CD4-positive, alpha-beta memory T cell (primary cell): ENCODE results near the gene EFHC1. TPM values are rescaled to one million over a fixed set of nuclear protein-coding genes. Genes with fewer than 3 reads are reported as not detected.
"Not testable (repeated sequence)": the region's sequence is repeated elsewhere in the genome, so short reads cannot be mapped to it uniquely, and the experiment has no call there.

ENCODE experiments used
- CTCF ChIA-PET: fragments of 350-600 bp; sonication (Branson Sonifier 250); formaldehyde crosslinking; loops from one replicate; lab custom pipeline; 2021; ENCODE audit warnings: inconsistent platforms; ENCODE audit not compliant: partially characterized antibody; lab: Charles Lee
- POLR2A ChIA-PET: fragments of 350-600 bp; sonication (Branson Sonifier 250); formaldehyde crosslinking; loops from one replicate; lab custom pipeline; 2021; ENCODE audit not compliant: partially characterized antibody; lab: Charles Lee
- DNase-seq, 5 donors: peaks; one replicate each; pipeline versions ENCODE4 v3.0.0 to v3.0.0-alpha.2; 2020 to 2022; ENCODE audit warnings: mixed read lengths in 1 of 5
- H3K27ac ChIP-seq: one replicate; pipeline ENCODE4 v1.7.0; 2013; ENCODE audit warnings: low read depth, low read length
- H3K27me3 ChIP-seq: 2 replicates; pipeline ENCODE4 v1.7.0; 2013; ENCODE audit warnings: mild to moderate bottlenecking, low read length, moderate library complexity; ENCODE audit not compliant: insufficient read depth
- H3K36me3 ChIP-seq: 2 replicates; pipeline ENCODE4 v1.7.0; 2013; ENCODE audit warnings: mild to moderate bottlenecking, low read length, moderate library complexity; ENCODE audit not compliant: insufficient read depth
- H3K4me1 ChIP-seq: 2 replicates; pipeline ENCODE4 v1.7.0; 2013; ENCODE audit warnings: mild to moderate bottlenecking, low read length, moderate library complexity; ENCODE audit not compliant: insufficient read depth
- H3K4me3 ChIP-seq, 2 donors: one replicate each; pipeline ENCODE4 v1.7.0; 2013; ENCODE audit warnings: low read length in 2 of 2, mild to moderate bottlenecking in 1 of 2
- H3K9me3 ChIP-seq, 2 donors: one replicate each; pipeline ENCODE4 v1.7.0; 2013; ENCODE audit warnings: low read length in 2 of 2, control low read depth in 1 of 2; ENCODE audit not compliant: control insufficient read depth in 1 of 2
- H3K27ac Mint-ChIP-seq, 7 donors: one replicate each; pipeline ENCODE4 v1.8.0; 2020 to 2021; ENCODE audit warnings: mixed read lengths in 7 of 7, mild to moderate bottlenecking in 6 of 7, inconsistent platforms in 3 of 7, moderate library complexity in 3 of 7
- H3K27me3 Mint-ChIP-seq, 2 donors: one replicate each; pipeline ENCODE4 v1.8.0; 2020 to 2021; ENCODE audit warnings: mixed read lengths in 2 of 2
- H3K36me3 Mint-ChIP-seq, 2 donors: one replicate each; pipeline ENCODE4 v1.8.0; 2020 to 2021; ENCODE audit warnings: mixed read lengths in 2 of 2, inconsistent platforms in 1 of 2, mild to moderate bottlenecking in 1 of 2
- H3K4me1 Mint-ChIP-seq, 4 donors: one replicate each; pipeline ENCODE4 v1.8.0; 2020 to 2021; ENCODE audit warnings: mixed read lengths in 4 of 4, mild to moderate bottlenecking in 1 of 4
- H3K4me3 Mint-ChIP-seq, 8 donors: one replicate each; pipeline ENCODE4 v1.8.0; 2020 to 2021; ENCODE audit warnings: mixed read lengths in 8 of 8, mild to moderate bottlenecking in 7 of 8, moderate library complexity in 6 of 8, inconsistent platforms in 3 of 8
- H3K9me3 Mint-ChIP-seq, 8 donors: one replicate each; pipeline ENCODE4 v1.8.0; 2020 to 2021; ENCODE audit warnings: mixed read lengths in 8 of 8, mild to moderate bottlenecking in 5 of 8, inconsistent platforms in 3 of 8, moderate library complexity in 1 of 8
- intact Hi-C: fragments of 100-400 bp; cut with micrococcal nuclease; formaldehyde crosslinking; loops from one replicate; pipeline ENCODE4 v1.15.1; 2023
- polyA plus RNA-seq, 2 donors: library from polyadenylated mRNA; unstranded; fragments of 300-500 nt; fragmentation: Illumina TruSeq; gene quantifications; one replicate each; pipeline ENCODE4 v1.2.3, GENCODE V29; 2021
- total RNA-seq, 2 experiments: library from RNA; stranded (reverse); gene quantifications; one replicate each; pipeline ENCODE4 v1.2.3, GENCODE V29; 2021

Gene EFHC1
- total and polyA plus RNA-seq, 4 experiments from 2014 or later, result 1.5 to 10.4 (median 4.1) TPM

DNA sequence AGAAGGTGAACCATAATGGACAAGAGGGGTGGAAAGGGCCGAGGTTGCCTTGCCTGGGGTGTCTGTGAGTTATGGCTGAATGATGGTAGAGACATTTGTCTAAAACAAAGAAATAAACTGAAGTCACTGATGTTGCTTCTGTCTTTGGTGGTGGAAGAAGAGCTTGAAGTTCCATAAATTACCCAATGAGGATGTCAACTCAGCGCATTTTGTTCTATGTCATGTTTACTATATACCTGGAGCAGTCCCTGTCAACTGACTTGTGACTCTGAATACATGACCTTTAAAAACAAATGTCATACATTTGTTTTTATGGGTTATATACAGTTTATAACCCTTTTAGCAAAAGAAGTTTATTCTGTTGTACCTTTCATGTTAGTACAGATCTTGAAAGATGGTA, 2.0 kb downstream of the EFHC1 start:
- Histone ChIP-seq H3K4me3 (no peak overlapping the region), H3K27ac (no peak overlapping the region), H3K27me3 (no peaks in the 10 kb centered on the region), H3K9me3 (no peaks in the 10 kb centered on the region), H3K36me3 (no peaks in the 10 kb centered on the region), H3K4me1 (peaks cover 15% of the 10 kb centered on the region)
- H3K27me3 Mint-ChIP-seq, result no peaks in the 10 kb centered on the region
- intact Hi-C loops, result loop anchor here (10.0 kb wide), 2 partner anchors 357 to 1123 kb away; partner anchors contain the start of gene GCLC
- POLR2A ChIA-PET, result interaction anchor here (3.8 to 4.4 kb wide), 2 partner anchors 32 to 136 kb away, joined by 24 to 37 read pairs; partner anchors contain the start of gene MCM3
- peaks cover 0 to 3% (median 0%) of the 10 kb centered on the region in 8 donors for H3K9me3 Mint-ChIP-seq
- CTCF ChIA-PET, result interaction anchor here (1.8 to 8.1 kb wide), 2 partner anchors 21 to 136 kb away, joined by 4 to 99 read pairs; no protein-coding TSS in a partner anchor
- no peak overlapping the region for H3K27ac Mint-ChIP-seq
- DNase-seq, result no peak
- H3K4me1 Mint-ChIP-seq, result peaks cover 0 to 6% (median 4%) of the 10 kb centered on the region in 4 donors
- H3K4me3 Mint-ChIP-seq, result no peak overlapping the region
- H3K36me3 Mint-ChIP-seq, result peaks cover 0 to 4% of the 10 kb centered on the region in 2 donors

DNA sequence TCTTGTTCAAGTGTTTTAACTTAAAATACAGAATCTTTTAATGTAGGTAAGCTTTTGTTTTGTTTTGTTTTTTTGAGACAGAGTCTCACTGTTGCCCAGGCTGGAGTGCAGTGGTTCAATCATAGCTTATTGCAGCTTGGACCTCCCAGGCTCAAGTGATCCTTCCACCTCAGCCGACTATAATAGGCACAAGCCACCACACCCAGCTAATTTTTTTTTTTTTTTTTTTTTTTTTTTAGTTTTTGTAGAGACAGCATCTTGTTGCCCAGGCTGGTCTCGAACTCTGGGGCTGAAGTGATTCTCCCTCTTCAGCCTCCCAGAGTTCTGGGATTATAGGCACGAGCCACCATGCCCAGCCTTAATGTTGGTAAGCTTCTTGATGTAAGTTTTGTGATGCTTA, 3.3 kb downstream of the EFHC1 start:
- intact Hi-C loops, result loop anchor here (10.0 kb wide), 2 partner anchors 359 to 1121 kb away; partner anchors contain the start of gene GCLC
- no peak overlapping the region for H3K4me3 Mint-ChIP-seq
- CTCF ChIA-PET, result interaction anchor here (1.0 to 1.5 kb wide), 2 partner anchors 139 to 360 kb away, joined by 3 to 4 read pairs; partner anchors contain the start of gene MCM3

DNA sequence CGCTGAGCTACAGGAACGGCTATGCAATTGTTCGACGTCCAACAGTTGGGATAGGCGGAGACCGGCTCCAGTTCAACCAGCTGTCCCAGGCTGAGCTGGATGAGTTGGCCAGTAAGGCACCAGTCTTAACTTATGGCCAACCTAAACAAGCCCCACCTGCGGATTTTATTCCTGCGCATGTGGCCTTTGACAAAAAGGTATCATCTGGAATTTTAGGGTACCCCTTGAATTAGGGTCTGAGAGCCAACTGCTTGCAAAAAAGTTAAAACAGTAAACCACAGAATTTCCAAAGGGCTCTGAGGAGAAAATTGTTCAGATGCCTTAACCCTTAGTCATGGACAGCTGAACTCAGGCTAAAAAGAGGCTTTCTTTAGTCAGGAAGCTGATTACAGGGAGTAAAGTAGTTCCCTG, 3.8 kb downstream of the EFHC1 start:
- DNase-seq, result no peak
- no peak overlapping the region for H3K27ac Mint-ChIP-seq
- H3K36me3 ChIP-seq, result no peaks in the 10 kb centered on the region
- no peaks in the 10 kb centered on the region for H3K27me3 ChIP-seq
- H3K4me1 Mint-ChIP-seq, result peaks cover 0 to 5% (median 1%) of the 10 kb centered on the region in 4 donors
- H3K4me3 ChIP-seq, result no peak overlapping the region
- no peak overlapping the region for H3K4me3 Mint-ChIP-seq
- ChIA-PET POLR2A (interaction anchor here (1.3 kb wide), 1 partner anchor 139 kb away, joined by 3 read pairs; no protein-coding TSS in a partner anchor), CTCF (interaction anchor here (1.0 to 1.5 kb wide), 2 partner anchors 140 to 360 kb away, joined by 3 to 4 read pairs; partner anchors contain the start of gene MCM3)
- peaks cover 15% of the 10 kb centered on the region for H3K4me1 ChIP-seq
- peaks cover 0 to 3% (median 0%) of the 10 kb centered on the region in 8 donors for H3K9me3 Mint-ChIP-seq
- intact Hi-C loops, result loop anchor here (10.0 kb wide), 2 partner anchors 359 to 1121 kb away; partner anchors contain the start of gene GCLC
- H3K36me3 Mint-ChIP-seq, result peaks cover 0 to 4% of the 10 kb centered on the region in 2 donors
- H3K27ac ChIP-seq, result no peak overlapping the region
- no peaks in the 10 kb centered on the region for H3K9me3 ChIP-seq
- no peaks in the 10 kb centered on the region for H3K27me3 Mint-ChIP-seq

More for the DNA sequence above, 3.3 kb downstream of the EFHC1 start:
- no peak overlapping the region for H3K27ac ChIP-seq
- H3K36me3 ChIP-seq, result no peaks in the 10 kb centered on the region
- H3K4me3 ChIP-seq, result no peak overlapping the region
- H3K9me3 Mint-ChIP-seq, result peaks cover 0 to 3% (median 0%) of the 10 kb centered on the region in 8 donors
- no peaks in the 10 kb centered on the region for H3K27me3 ChIP-seq
- no peaks in the 10 kb centered on the region for H3K27me3 Mint-ChIP-seq
- H3K36me3 Mint-ChIP-seq, result peaks cover 0 to 4% of the 10 kb centered on the region in 2 donors
- no peaks in the 10 kb centered on the region for H3K9me3 ChIP-seq
- H3K4me1 Mint-ChIP-seq, result peaks cover 0 to 5% (median 1%) of the 10 kb centered on the region in 4 donors
- POLR2A ChIA-PET, result interaction anchor here (1.3 kb wide), 1 partner anchor 138 kb away, joined by 3 read pairs; no protein-coding TSS in a partner anchor
- DNase-seq, result no peak
- peaks cover 15% of the 10 kb centered on the region for H3K4me1 ChIP-seq
- H3K27ac Mint-ChIP-seq, result no peak overlapping the region

- no peak for DNase-seq
- no peak overlapping the region for H3K4me3 Mint-ChIP-seq
- H3K36me3 ChIP-seq, result no peaks in the 10 kb centered on the region
- no peaks in the 10 kb centered on the region for H3K27me3 ChIP-seq
- ChIA-PET POLR2A (interaction anchor here (1.3 kb wide), 1 partner anchor 139 kb away, joined by 3 read pairs; no protein-coding TSS in a partner anchor), CTCF (interaction anchor here (0.6 to 1.5 kb wide), 3 partner anchors 140 to 239 kb away, joined by 3 to 4 read pairs (median 4); partner anchors contain the start of gene MCM3)
- H3K36me3 Mint-ChIP-seq, result peaks cover 0 to 3% of the 10 kb centered on the region in 2 donors
- no peak overlapping the region for H3K4me3 ChIP-seq
- H3K27ac Mint-ChIP-seq, result no peak overlapping the region
- peaks cover 0 to 3% (median 0%) of the 10 kb centered on the region in 8 donors for H3K9me3 Mint-ChIP-seq
- peaks cover 0 to under 1% (median under 1%) of the 10 kb centered on the region in 4 donors for H3K4me1 Mint-ChIP-seq
- H3K4me1 ChIP-seq, result peaks cover 11% of the 10 kb centered on the region
- intact Hi-C loops, result loop anchor here (10.0 kb wide), 2 partner anchors 360 to 1120 kb away; partner anchors contain the start of gene GCLC
- H3K27ac ChIP-seq, result no peak overlapping the region
- H3K9me3 ChIP-seq, result no peaks in the 10 kb centered on the region
- no peaks in the 10 kb centered on the region for H3K27me3 Mint-ChIP-seq
These were observed 4.4 kb downstream of the EFHC1 start for GRCh38 chr6:52424513-52424912.

DNA sequence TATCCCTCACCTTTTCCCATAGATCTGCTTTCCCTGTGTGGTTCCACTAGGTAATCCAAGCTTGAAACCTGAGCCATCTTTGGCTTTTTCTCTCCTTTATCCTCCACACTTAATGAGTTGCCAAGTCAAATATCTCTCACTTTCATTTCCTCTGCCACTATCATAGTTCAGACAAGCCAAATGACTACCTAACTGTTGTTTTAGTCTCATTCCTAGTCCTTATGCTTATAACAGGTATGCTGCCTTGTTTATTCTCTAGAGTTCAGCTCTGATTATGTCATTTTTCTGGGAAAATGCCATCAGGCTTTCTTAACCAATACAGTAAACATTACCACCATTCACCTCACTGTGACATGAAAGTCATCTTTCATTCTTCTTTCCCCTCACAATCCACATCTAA, 6.5 kb downstream of the EFHC1 start:
- Histone ChIP-seq H3K4me3 (no peak overlapping the region), H3K27ac (no peak overlapping the region), H3K36me3 (no peaks in the 10 kb centered on the region), H3K9me3 (no peaks in the 10 kb centered on the region), H3K27me3 (no peaks in the 10 kb centered on the region), H3K4me1 (no peaks in the 10 kb centered on the region)
- POLR2A ChIA-PET, result no interaction called here
- H3K4me3 Mint-ChIP-seq, result no peak overlapping the region
- H3K4me1 Mint-ChIP-seq, result no peaks in the 10 kb centered on the region
- no peaks in the 10 kb centered on the region for H3K27me3 Mint-ChIP-seq
- CTCF ChIA-PET, result no interaction called here
- DNase-seq, result no peak
- H3K27ac Mint-ChIP-seq, result no peak overlapping the region
- H3K9me3 Mint-ChIP-seq, result no peaks in the 10 kb centered on the region
- H3K36me3 Mint-ChIP-seq, result no peaks in the 10 kb centered on the region
- intact Hi-C loops, result loop anchor here (10.0 kb wide), 2 partner anchors 362 to 1118 kb away; partner anchors contain the start of gene GCLC

DNA sequence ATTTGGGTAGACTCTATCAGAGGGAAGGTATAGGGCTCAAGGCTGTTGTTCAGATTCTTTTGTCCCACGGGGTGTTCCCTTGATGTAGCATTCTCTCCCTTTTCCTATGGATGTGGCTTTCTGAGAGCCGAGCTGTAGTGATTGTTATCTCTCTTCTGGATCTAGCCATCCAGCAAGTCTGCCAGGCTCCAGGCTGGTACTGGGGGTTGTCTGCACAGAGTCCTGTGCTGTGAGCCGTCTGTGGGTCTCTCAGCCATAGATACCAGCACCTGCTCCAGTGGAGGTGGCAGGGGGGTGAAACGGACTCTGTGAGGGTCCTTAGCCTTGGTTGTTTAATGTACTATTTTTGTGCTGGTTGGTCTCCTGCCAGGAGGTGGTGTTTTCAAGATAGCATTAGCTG, 13.2 kb downstream of the EFHC1 start:
- POLR2A ChIA-PET, H3K27ac Mint-ChIP-seq, H3K27ac ChIP-seq, H3K9me3 Mint-ChIP-seq, CTCF ChIA-PET, H3K4me1 ChIP-seq, H3K9me3 ChIP-seq, H3K4me1 Mint-ChIP-seq, H3K27me3 ChIP-seq, H3K27me3 Mint-ChIP-seq, H3K4me3 ChIP-seq, H3K36me3 ChIP-seq, DNase-seq, intact Hi-C loops, H3K4me3 Mint-ChIP-seq: not testable (repeated sequence)
- H3K36me3 Mint-ChIP-seq, result peaks cover 0 to 14% of the 10 kb centered on the region in 2 donors

- Mint-ChIP-seq H3K9me3 (no peaks in the 10 kb centered on the region), H3K4me1 (no peaks in the 10 kb centered on the region), H3K27ac (no peak overlapping the region), H3K27me3 (no peaks in the 10 kb centered on the region), H3K4me3 (no peak overlapping the region), H3K36me3 (peaks cover 0 to 14% of the 10 kb centered on the region in 2 donors)
- CTCF ChIA-PET, result no interaction called here
- intact Hi-C loops, result no loop called here
- POLR2A ChIA-PET, result no interaction called here
- no peak for DNase-seq
- no peaks in the 10 kb centered on the region for H3K4me1 ChIP-seq
- no peaks in the 10 kb centered on the region for H3K9me3 ChIP-seq
- H3K27ac ChIP-seq, result no peak overlapping the region
- H3K27me3 ChIP-seq, result no peaks in the 10 kb centered on the region
- no peaks in the 10 kb centered on the region for H3K36me3 ChIP-seq
- H3K4me3 ChIP-seq, result no peak overlapping the region
These were observed 15.2 kb downstream of the EFHC1 start for GRCh38 chr6:52435345-52435744.
